Suprapubic skin (tissue), 4 donors: Measurements from ENCODE around the gene EP400. TPM values are rescaled to one million over a fixed set of nuclear protein-coding genes. Genes with fewer than 3 reads are reported as not detected.

Experiments
- DNase-seq, 2 donors: peaks; one replicate each; pipeline ENCODE4 v3.0.0-alpha.2; 2019; ENCODE audit warnings: low spot score in 2 of 2
- H3K27ac ChIP-seq: fragments of 200-600 bp; sonication (generic); one replicate; pipeline ENCODE4 v1.5.1; 2019
- H3K27me3 ChIP-seq: fragments of 200-600 bp; sonication (generic); one replicate; pipeline ENCODE4 v1.5.1; 2019
- H3K36me3 ChIP-seq: fragments of 200-600 bp; sonication (generic); one replicate; pipeline ENCODE4 v1.5.1; 2019
- H3K4me1 ChIP-seq: fragments of 200-600 bp; sonication (generic); one replicate; pipeline ENCODE4 v1.5.1; 2019
- H3K4me3 ChIP-seq: fragments of 200-600 bp; sonication (generic); one replicate; pipeline ENCODE4 v1.5.1; 2019; ENCODE audit warnings: mild to moderate bottlenecking
- H3K9me3 ChIP-seq: fragments of 200-600 bp; sonication (generic); one replicate; pipeline ENCODE4 v1.5.1; 2019
- EP300 ChIP-seq: sonication (generic); formaldehyde crosslinking; IDR thresholded peaks from one replicate; pipeline ENCODE4 v1.6.1; 2017; ENCODE audit warnings: antibody characterized with exemption
- POLR2A ChIP-seq, 2 donors: fragments of 450-650 bp; IDR thresholded peaks; one replicate each; pipeline ENCODE4 v1.6.1; 2017; ENCODE audit warnings: antibody characterized with exemption in 2 of 2, mild to moderate bottlenecking in 2 of 2, moderate library complexity in 2 of 2
- POLR2AphosphoS5 ChIP-seq, 3 donors: sonication (generic); formaldehyde crosslinking; IDR thresholded peaks; one replicate each; pipeline ENCODE4 v1.6.1; 2017; ENCODE audit warnings: antibody characterized with exemption in 3 of 3
- WGBS: methylation state at CpG from one replicate; pipeline ENCODE4 v1.1.5; 2018; 5-methylcytosine and 5-hydroxymethylcytosine counted together
- total RNA-seq, 4 donors: library from RNA; depleted of rRNA; stranded (reverse); fragments of >200 nt; gene quantifications; one replicate each; pipeline ENCODE4 v1.1.0, GENCODE V29; 2016
- TF ChIP-seq, protein P1 (sequence below), 2 donors: fragments of 200-600 bp in 1 of 2; fragments of 450-650 bp in 1 of 2; sonication (generic) in 1 of 2; IDR thresholded peaks; one replicate each; pipeline ENCODE4 v1.5.1; 2016 to 2019; ENCODE audit warnings: antibody characterized with exemption in 2 of 2, mild to moderate bottlenecking in 1 of 2, moderate library complexity in 1 of 2

EP400 gene
- total RNA-seq, 4 donors from 2014 or later, result 32.0 to 81.3 (median 40.1) TPM

DNA sequence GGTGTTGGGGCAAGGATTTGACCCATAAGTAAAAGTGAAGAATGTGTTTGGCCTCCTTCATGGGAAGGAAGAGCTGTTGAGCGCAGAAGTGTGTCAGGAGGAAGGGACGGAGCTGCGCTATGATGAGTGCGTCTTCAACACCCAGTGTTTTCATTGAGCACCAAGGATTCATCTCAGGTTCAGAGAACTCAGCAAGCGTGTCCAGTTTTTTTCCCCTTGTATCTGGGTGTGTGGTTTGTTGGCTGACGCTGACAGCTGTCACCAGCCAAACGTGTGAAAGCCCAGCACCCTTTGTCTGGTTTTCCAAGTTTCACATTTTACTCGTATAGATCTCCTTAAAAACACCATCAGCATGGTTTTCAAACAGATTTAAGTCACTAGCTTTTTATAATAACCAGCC, 12.3 kb downstream of the EP400 start:
- DNase-seq, result no peak
- H3K27me3 ChIP-seq, result no peaks in the 10 kb centered on the region
- H3K9me3 ChIP-seq, result no peaks in the 10 kb centered on the region
- H3K36me3 ChIP-seq, result peaks cover 17% of the 10 kb centered on the region
- TF ChIP-seq EP300 (no peak), POLR2AphosphoS5 (IDR thresholded peaks at IDR 0.05) (no peak), POLR2A (IDR thresholded peaks at IDR 0.05) (no peak)
- TF ChIP-seq, protein P1, sequence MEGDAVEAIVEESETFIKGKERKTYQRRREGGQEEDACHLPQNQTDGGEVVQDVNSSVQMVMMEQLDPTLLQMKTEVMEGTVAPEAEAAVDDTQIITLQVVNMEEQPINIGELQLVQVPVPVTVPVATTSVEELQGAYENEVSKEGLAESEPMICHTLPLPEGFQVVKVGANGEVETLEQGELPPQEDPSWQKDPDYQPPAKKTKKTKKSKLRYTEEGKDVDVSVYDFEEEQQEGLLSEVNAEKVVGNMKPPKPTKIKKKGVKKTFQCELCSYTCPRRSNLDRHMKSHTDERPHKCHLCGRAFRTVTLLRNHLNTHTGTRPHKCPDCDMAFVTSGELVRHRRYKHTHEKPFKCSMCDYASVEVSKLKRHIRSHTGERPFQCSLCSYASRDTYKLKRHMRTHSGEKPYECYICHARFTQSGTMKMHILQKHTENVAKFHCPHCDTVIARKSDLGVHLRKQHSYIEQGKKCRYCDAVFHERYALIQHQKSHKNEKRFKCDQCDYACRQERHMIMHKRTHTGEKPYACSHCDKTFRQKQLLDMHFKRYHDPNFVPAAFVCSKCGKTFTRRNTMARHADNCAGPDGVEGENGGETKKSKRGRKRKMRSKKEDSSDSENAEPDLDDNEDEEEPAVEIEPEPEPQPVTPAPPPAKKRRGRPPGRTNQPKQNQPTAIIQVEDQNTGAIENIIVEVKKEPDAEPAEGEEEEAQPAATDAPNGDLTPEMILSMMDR (IDR thresholded peaks at IDR 0.05), result no peak
- H3K27ac ChIP-seq, result no peak overlapping the region
- H3K4me1 ChIP-seq, result peaks cover 21% of the 10 kb centered on the region
- no peak overlapping the region for H3K4me3 ChIP-seq
- 86% methylated on average over 8 of the region's 8 CpGs for WGBS

DNA sequence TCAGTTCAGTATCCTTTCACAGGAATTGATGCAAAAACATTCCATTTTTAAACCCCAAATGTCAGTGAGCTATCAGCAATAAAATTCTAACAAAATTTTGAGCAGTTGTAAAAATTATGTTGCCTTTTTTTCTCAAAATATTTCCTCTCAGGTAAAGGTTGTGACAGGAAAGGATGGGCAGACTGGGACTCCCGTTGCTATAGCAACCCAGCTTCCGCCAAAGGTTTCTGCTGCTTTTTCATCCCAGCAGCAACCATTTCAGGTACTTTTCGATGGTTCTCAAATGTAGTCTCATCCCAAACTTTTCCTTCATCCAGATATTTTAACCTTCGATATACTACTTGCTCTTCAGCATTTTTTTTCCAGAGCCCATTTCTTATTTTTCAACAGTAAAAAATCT, 13.6 kb downstream of the EP400 start:
- no peaks in the 10 kb centered on the region for H3K9me3 ChIP-seq
- WGBS, result 87% methylated on average over 4 of the region's 4 CpGs
- TF ChIP-seq POLR2AphosphoS5 (IDR thresholded peaks at IDR 0.05) (no peak), EP300 (no peak), POLR2A (IDR thresholded peaks at IDR 0.05) (no peak)
- TF ChIP-seq, protein P1 (IDR thresholded peaks at IDR 0.05), result no peak

DNA sequence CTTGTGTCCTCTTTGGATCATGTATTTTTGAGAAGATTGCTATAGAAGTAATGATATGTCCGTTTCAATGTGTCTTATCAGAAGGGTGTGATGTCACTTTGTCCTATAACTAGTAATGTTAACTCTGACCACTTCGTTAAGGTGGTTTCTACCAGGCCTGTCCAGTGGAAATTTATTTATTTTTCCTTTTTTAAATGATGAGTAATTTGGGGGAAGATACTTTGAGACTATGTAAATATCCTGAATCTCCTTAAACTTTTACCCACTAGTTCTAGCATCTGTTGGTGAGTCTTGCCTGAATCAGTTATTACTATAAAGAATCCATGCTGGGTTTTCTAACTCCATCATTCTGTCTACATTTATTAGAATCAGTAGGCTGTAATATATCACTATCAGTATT, 15.3 kb downstream of the EP400 start:
- Histone ChIP-seq H3K9me3 (no peaks in the 10 kb centered on the region), H3K27me3 (no peaks in the 10 kb centered on the region), H3K4me1 (peaks cover under 1% of the 10 kb centered on the region), H3K36me3 (peaks cover 17% of the 10 kb centered on the region), H3K4me3 (no peak overlapping the region), H3K27ac (no peak overlapping the region)
- WGBS, result 81% methylated on average over 2 of the region's 2 CpGs
- no peak for DNase-seq
- TF ChIP-seq, protein P1 (IDR thresholded peaks at IDR 0.05), result no peak
- TF ChIP-seq POLR2AphosphoS5 (IDR thresholded peaks at IDR 0.05), result no peak
- no peak for TF ChIP-seq EP300
- TF ChIP-seq POLR2A (IDR thresholded peaks at IDR 0.05), result no peak

More for the DNA sequence above, 13.6 kb downstream of the EP400 start:
- peaks cover 17% of the 10 kb centered on the region for H3K36me3 ChIP-seq
- no peaks in the 10 kb centered on the region for H3K27me3 ChIP-seq
- DNase-seq, result no peak
- H3K27ac ChIP-seq, result no peak overlapping the region
- H3K4me1 ChIP-seq, result peaks cover 14% of the 10 kb centered on the region
- no peak overlapping the region for H3K4me3 ChIP-seq

DNA sequence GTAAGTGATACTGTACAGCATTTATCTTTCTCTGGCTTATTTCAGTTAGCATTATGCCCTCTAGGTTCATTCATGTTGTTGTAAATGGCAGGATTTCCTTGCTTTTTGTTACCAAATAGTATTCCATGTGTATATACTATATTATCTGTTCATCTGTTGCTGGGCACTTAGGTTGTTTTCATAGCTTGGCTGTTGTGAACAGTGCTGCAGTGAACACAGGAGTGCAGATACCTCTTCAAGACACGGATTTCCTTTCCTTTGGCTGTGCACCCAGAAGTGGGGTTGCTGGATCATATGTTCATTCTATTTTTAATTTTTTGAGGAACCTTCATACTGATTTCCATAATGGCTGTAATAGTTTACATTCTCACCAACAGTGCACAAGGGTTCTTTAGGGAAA, 21.5 kb downstream of the EP400 start:
- no peaks in the 10 kb centered on the region for H3K4me1 ChIP-seq
- no peak overlapping the region for H3K27ac ChIP-seq
- 49% methylated on average over 1 of the region's 1 CpG for WGBS
- H3K27me3 ChIP-seq, result no peaks in the 10 kb centered on the region
- no peaks in the 10 kb centered on the region for H3K36me3 ChIP-seq
- H3K4me3 ChIP-seq, result no peak overlapping the region
- H3K9me3 ChIP-seq, result no peaks in the 10 kb centered on the region
- DNase-seq, result peak in 1 of 2 donors; percentile 28
- TF ChIP-seq, protein P1 (IDR thresholded peaks at IDR 0.05), result no peak

DNA sequence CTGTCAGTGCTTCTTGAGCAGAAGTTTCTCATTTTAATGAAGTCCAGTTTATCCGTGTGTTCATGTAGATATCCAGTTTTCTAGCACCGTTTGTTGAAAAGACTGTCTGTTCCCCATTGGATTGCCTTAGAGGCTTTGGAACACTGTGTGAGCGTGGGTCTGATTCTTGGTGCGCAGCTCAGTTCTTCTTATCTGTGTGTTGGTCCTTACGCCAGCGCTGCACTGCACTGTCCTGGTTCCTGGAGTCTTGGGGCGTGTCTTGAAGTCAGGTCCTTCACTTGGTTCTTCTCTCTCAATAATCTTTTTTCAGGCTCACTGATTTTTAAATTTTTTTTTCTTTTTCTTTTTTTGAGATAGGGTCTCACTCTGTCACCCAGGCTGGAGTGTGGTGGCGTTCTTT, 25.5 kb downstream of the EP400 start:
- no peak for DNase-seq
- Histone ChIP-seq H3K27ac (no peak overlapping the region), H3K27me3 (no peaks in the 10 kb centered on the region), H3K36me3 (peaks cover 11% of the 10 kb centered on the region), H3K4me3 (no peak overlapping the region), H3K4me1 (no peaks in the 10 kb centered on the region), H3K9me3 (no peaks in the 10 kb centered on the region)
- 90% methylated on average over 8 of the region's 8 CpGs for WGBS
- TF ChIP-seq EP300, result no peak
- TF ChIP-seq, protein P1 (IDR thresholded peaks at IDR 0.05), result no peak
- no peak for TF ChIP-seq POLR2A (IDR thresholded peaks at IDR 0.05)
- TF ChIP-seq POLR2AphosphoS5 (IDR thresholded peaks at IDR 0.05), result no peak
